ENCODE results near the gene HOPX.

DNA sequence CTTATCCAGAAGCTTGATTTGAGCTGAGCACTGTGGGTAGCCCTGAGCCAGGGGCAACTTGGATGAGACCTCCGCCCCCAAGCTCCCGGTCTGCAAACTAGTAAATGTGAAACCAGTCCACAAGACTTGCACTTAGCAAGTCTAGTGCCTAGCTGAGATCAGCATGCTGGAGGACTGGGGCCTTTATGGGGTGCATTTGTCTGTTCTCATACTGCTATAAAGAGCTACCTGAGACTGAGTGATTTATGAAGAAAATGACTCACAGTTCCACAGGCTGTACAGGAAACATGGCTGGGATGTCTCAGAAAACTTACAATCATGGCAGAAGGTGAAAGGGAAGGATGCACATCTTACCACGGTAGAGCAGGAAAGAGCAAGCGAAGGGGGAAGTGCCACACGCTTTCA, 42.1 kb upstream of the HOPX start:
- TF ChIP-seq CTCF (IDR thresholded peaks at IDR 0.05; ENCODE audit: low read depth, low read length) (no peak), POLR2A (IDR thresholded peaks at IDR 0.05; ENCODE audit: extremely low read depth, insufficient read length) (no peak), MYC (IDR thresholded peaks at IDR 0.05; ENCODE audit: low read depth, low read length) (no peak)
- TF ChIP-seq, protein P1, sequence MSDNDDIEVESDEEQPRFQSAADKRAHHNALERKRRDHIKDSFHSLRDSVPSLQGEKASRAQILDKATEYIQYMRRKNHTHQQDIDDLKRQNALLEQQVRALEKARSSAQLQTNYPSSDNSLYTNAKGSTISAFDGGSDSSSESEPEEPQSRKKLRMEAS (IDR thresholded peaks at IDR 0.05; ENCODE audit: low read depth, low read length): no peak

Measured in NB4 (cell line).